SK-N-SH (cell line): ENCODE measurements around the gene OTUD7B. TPM values are rescaled to one million over a fixed set of nuclear protein-coding genes. Genes with fewer than 3 reads are reported as not detected.

Source experiments
- CTCF ChIA-PET: fragments of 300-600, 350-600 bp; formaldehyde crosslinking; extraction: SDS; loops from one replicate; lab custom pipeline; 2021; lab: Yijun Ruan, JAX
- POLR2A ChIA-PET: fragments of 350-600 bp; sonication (Branson Sonifier 250); formaldehyde crosslinking; extraction: SDS; loops from one replicate; lab custom pipeline; 2020; ENCODE audit warnings: antibody characterized with exemption, inconsistent platforms; lab: Yijun Ruan, JAX
- DNase-seq: peaks from one replicate; pipeline ENCODE4 v3.0.0; 2012
- H2AFZ ChIP-seq: fragments of 200-600 bp; sonication (generic); 2 replicates; pipeline ENCODE4 v1.8.1; 2016; ENCODE audit warnings: antibody characterized with exemption, mild to moderate bottlenecking, low read depth
- H3F3A ChIP-seq: fragments of 200-600 bp; sonication (generic); replicated peaks from 2 replicates; pipeline ENCODE3; 2016; ENCODE audit warnings: antibody characterized with exemption, mild to moderate bottlenecking; ENCODE audit not compliant: insufficient read depth
- H3K27ac ChIP-seq, 2 experiments: fragments of 200-500 bp in 1 of 2; fragments of 200-600 bp in 1 of 2; sonication (Bioruptor generic) in 1 of 2; sonication (generic), shearing (Covaris generic) in 1 of 2; 2 replicates each; pipeline versions ENCODE4 v1.5.1 to v1.6.1; 2014 to 2016; ENCODE audit warnings: low read depth in 2 of 2, inconsistent platforms in 1 of 2, low read length in 1 of 2, mild to moderate bottlenecking in 1 of 2, mixed read lengths in 1 of 2
- H3K27me3 ChIP-seq: fragments of 200-600 bp; sonication (generic), shearing (Covaris generic); 2 replicates; pipeline ENCODE4 v1.6.1; 2016; ENCODE audit warnings: mixed run types; ENCODE audit not compliant: insufficient read depth
- H3K36me3 ChIP-seq, 2 experiments: fragments of 200-500 bp in 1 of 2; fragments of 200-600 bp in 1 of 2; sonication (Bioruptor generic) in 1 of 2; sonication (generic) in 1 of 2; replicated peaks in 1 of 2; 2 replicates each; pipeline versions ENCODE3 to v1.5.1; 2014 to 2016; ENCODE audit warnings: low read length in 1 of 2, mild to moderate bottlenecking in 1 of 2; ENCODE audit not compliant: insufficient read depth in 2 of 2, control insufficient read depth in 1 of 2
- H3K4me1 ChIP-seq, 2 experiments: fragments of 200-500 bp in 1 of 2; fragments of 200-600 bp in 1 of 2; sonication (Bioruptor generic) in 1 of 2; sonication (generic), shearing (Covaris generic) in 1 of 2; 2 replicates each; pipeline versions ENCODE4 v1.5.1 to v1.6.1; 2014 to 2016; ENCODE audit warnings: low read depth in 1 of 2, low read length in 1 of 2, mixed run types in 1 of 2; ENCODE audit not compliant: insufficient read depth in 2 of 2, control insufficient read depth in 1 of 2
- H3K4me2 ChIP-seq: fragments of 200-600 bp; sonication (generic), shearing (Covaris generic); 2 replicates; pipeline ENCODE4 v1.6.1; 2017; ENCODE audit warnings: mixed run types
- H3K4me3 ChIP-seq, 2 experiments: fragments of 200-500 bp in 1 of 2; fragments of 200-600 bp in 1 of 2; sonication (Bioruptor generic) in 1 of 2; sonication (generic), shearing (Covaris generic) in 1 of 2; 2 replicates each; pipeline versions ENCODE4 v1.5.1 to v1.8.1; 2014 to 2016; ENCODE audit warnings: low read depth in 2 of 2, inconsistent platforms in 1 of 2, low read length in 1 of 2, mild to moderate bottlenecking in 1 of 2, mixed read lengths in 1 of 2, moderate library complexity in 1 of 2
- H3K79me2 ChIP-seq: fragments of 200-600 bp; sonication (generic); 2 replicates; pipeline ENCODE4 v1.8.1; 2017; ENCODE audit warnings: mild to moderate bottlenecking; ENCODE audit not compliant: insufficient read depth
- H3K9ac ChIP-seq: fragments of 200-600 bp; sonication (generic); 2 replicates; pipeline ENCODE4 v1.6.1; 2017; ENCODE audit warnings: mixed run types
- H3K9me2 ChIP-seq: fragments of 200-600 bp; sonication (generic); 2 replicates; pipeline ENCODE4 v1.6.1; 2017; ENCODE audit warnings: mixed run types
- H3K9me3 ChIP-seq: fragments of 200-600 bp; sonication (generic); 2 replicates; pipeline ENCODE4 v1.6.1; 2017; ENCODE audit warnings: mixed run types, mild to moderate bottlenecking, moderate library complexity
- H4K20me1 ChIP-seq: fragments of 200-600 bp; sonication (generic); 2 replicates; pipeline ENCODE4 v1.6.1; 2017; ENCODE audit warnings: mild to moderate bottlenecking, mixed run types; ENCODE audit not compliant: insufficient read depth
- CHD2 ChIP-seq: fragments of 150-350 bp; IDR thresholded peaks from 2 replicates; pipeline ENCODE4 v1.6.1; 2018; ENCODE audit warnings: low read length; ENCODE audit not compliant: partially characterized antibody
- ELF1 ChIP-seq: IDR thresholded peaks from 2 replicates; pipeline ENCODE4 v1.4.0; 2012
- EP300 ChIP-seq, 2 experiments: IDR thresholded peaks; 2 replicates each; pipeline versions ENCODE4 v1.4.0 to v1.6.1; 2012; ENCODE audit warnings: borderline replicate concordance in 1 of 2, low read depth in 1 of 2, low read length in 1 of 2
- FOSL2 ChIP-seq: IDR thresholded peaks from 2 replicates; pipeline ENCODE4 v1.4.0; 2012; ENCODE audit warnings: low read depth, mild to moderate bottlenecking, moderate library complexity, borderline replicate concordance
- FOXJ3 ChIP-seq: sonication (generic); formaldehyde crosslinking; IDR thresholded peaks from 2 replicates; pipeline ENCODE4 v1.5.1; 2020; ENCODE audit warnings: mild to moderate bottlenecking, missing genetic modification reagents
- FOXM1 ChIP-seq: IDR thresholded peaks from 2 replicates; pipeline ENCODE4 v1.4.0; 2012; ENCODE audit warnings: low read depth, mild to moderate bottlenecking
- GABPA ChIP-seq: IDR thresholded peaks from 2 replicates; pipeline ENCODE4 v1.4.0; 2012; ENCODE audit warnings: low read depth, mild to moderate bottlenecking
- IRF3 ChIP-seq: fragments of 150-350 bp; IDR thresholded peaks from 2 replicates; pipeline ENCODE4 v1.6.1; 2016; ENCODE audit warnings: mild to moderate bottlenecking, low read depth, low read length
- JUND ChIP-seq: IDR thresholded peaks from 2 replicates; pipeline ENCODE4 v1.4.0; 2012
- MEF2A ChIP-seq: IDR thresholded peaks from 2 replicates; pipeline ENCODE4 v1.4.0; 2012; ENCODE audit warnings: low read depth, borderline replicate concordance
- MXI1 ChIP-seq: IDR thresholded peaks from 2 replicates; pipeline ENCODE4 v1.6.1; 2012; ENCODE audit warnings: mild to moderate bottlenecking, low read depth, low read length, improper control_type of control experiment
- NFIC ChIP-seq: IDR thresholded peaks from 2 replicates; pipeline ENCODE4 v1.4.0; 2012; ENCODE audit warnings: borderline replicate concordance
- NRF1 ChIP-seq: IDR thresholded peaks from 2 replicates; pipeline ENCODE4 v1.6.1; 2012; ENCODE audit warnings: low read depth, mild to moderate bottlenecking, low read length
- PBX3 ChIP-seq: IDR thresholded peaks from 2 replicates; pipeline ENCODE4; 2012
- RAD21 ChIP-seq: IDR thresholded peaks from 2 replicates; pipeline ENCODE4 v1.6.1; 2012; ENCODE audit warnings: mild to moderate bottlenecking, low read length
- REST ChIP-seq: IDR thresholded peaks from 2 replicates; pipeline ENCODE4 v1.6.1; 2012; ENCODE audit warnings: mild to moderate bottlenecking, low read depth, low read length, moderate library complexity
- RFX5 ChIP-seq: IDR thresholded peaks from 2 replicates; pipeline ENCODE4 v1.6.1; 2012; ENCODE audit warnings: mild to moderate bottlenecking, improper control_type of control experiment, low read length
- RXRA ChIP-seq: IDR thresholded peaks from 2 replicates; pipeline ENCODE4 v1.4.0; 2012; ENCODE audit warnings: low read depth, mild to moderate bottlenecking, borderline replicate concordance
- SMC3 ChIP-seq: IDR thresholded peaks from 2 replicates; pipeline ENCODE4 v1.6.1; 2012; ENCODE audit warnings: low read depth, low read length, improper control_type of control experiment
- TAF1 ChIP-seq: IDR thresholded peaks from 2 replicates; pipeline ENCODE4 v1.6.1; 2012; ENCODE audit warnings: low read depth, mild to moderate bottlenecking, low read length, moderate library complexity, borderline replicate concordance
- TEAD4 ChIP-seq: IDR thresholded peaks from 2 replicates; pipeline ENCODE4 v1.4.0; 2012; ENCODE audit warnings: mild to moderate bottlenecking, borderline replicate concordance; ENCODE audit not compliant: insufficient read depth
- USF1 ChIP-seq: IDR thresholded peaks from 2 replicates; pipeline ENCODE4 v1.4.0; 2012; ENCODE audit warnings: low read depth, borderline replicate concordance
- ZBTB33 ChIP-seq: IDR thresholded peaks from 2 replicates; pipeline ENCODE4 v1.4.0; 2012; ENCODE audit warnings: low read depth, borderline replicate concordance
- WGBS: methylation state at CpG from one replicate; pipeline ENCODE4 v1.1.6; 2017; ENCODE audit warnings: low lambda C conversion rate; 5-methylcytosine and 5-hydroxymethylcytosine counted together
- polyA plus RNA-seq, 3 experiments: library from polyadenylated mRNA; depleted of rRNA; stranded (reverse); fragments of >200 nt; gene quantifications; 2 replicates each; pipeline ENCODE4 v1.2.3, GENCODE V29; 2012

OTUD7B gene
- polyA plus RNA-seq, 1 of the 3 experiments (the other 2 are of a cell fraction): 4.2 TPM

GRCh38 chr1:149993764-149994163 lies 16.8 kb downstream of the OTUD7B start (continued):
- TF ChIP-seq ZBTB33 (no peak), MXI1 (no peak), MEF2A (no peak), RXRA (no peak)

GRCh38 chr1:149993181-149993580 lies 17.3 kb downstream of the OTUD7B start:
- Histone ChIP-seq H3K27ac (peak overlapping the region; percentile 63 to 72), H2AFZ (no peak overlapping the region), H4K20me1 (peaks cover 50% of the 10 kb centered on the region), H3F3A (peaks cover 25% of the 10 kb centered on the region), H3K36me3 (peaks cover 11 to 19% of the 10 kb centered on the region in 2 experiments), H3K4me2 (0 out of 2 replicates have a peak overlapping the region, but pooled peaks have one; percentile 1), H3K9me3 (no peaks in the 10 kb centered on the region), H3K4me3 (no peak overlapping the region), H3K9me2 (no peaks in the 10 kb centered on the region), H3K4me1 (peaks cover 11 to 23% of the 10 kb centered on the region in 2 experiments), H3K79me2 (peaks cover 100% of the 10 kb centered on the region), H3K9ac (no peak overlapping the region), H3K27me3 (no peaks in the 10 kb centered on the region)
- POLR2A ChIA-PET: no interaction called here
- no peak for DNase-seq
- CTCF ChIA-PET: interaction anchor here (1.0 kb wide), 1 partner anchor 31 kb away, joined by 5 read pairs; no protein-coding TSS in a partner anchor
- WGBS: 23% methylated on average over 1 of the region's 1 CpG
- TF ChIP-seq USF1: no peak
- 0 out of 2 replicates have a peak, but pooled peaks have one; percentile 37 for TF ChIP-seq RXRA
- TF ChIP-seq GABPA: no peak
- TF ChIP-seq JUND: peak; percentile 63
- peak; percentile 95 for TF ChIP-seq NFIC
- TF ChIP-seq NRF1: no peak
- peak; percentile 76; the same call in 1 of the 2 replicates for TF ChIP-seq TEAD4
- no peak for TF ChIP-seq ELF1
- no peak for TF ChIP-seq RFX5
- 0 out of 2 replicates have a peak, but pooled peaks have one; percentile 12 for TF ChIP-seq REST
- peak; percentile 91 for TF ChIP-seq PBX3
- no peak for TF ChIP-seq SMC3
- TF ChIP-seq EP300 (IDR thresholded peaks at IDR 0.05; ENCODE audit: borderline replicate concordance in 1 of 2, low read depth in 1 of 2, low read length in 1 of 2): peak; percentile 4 to 68; a peak in 2 of 4 replicates
- peak; percentile 16; the same call in 1 of the 2 replicates for TF ChIP-seq TAF1
- TF ChIP-seq RAD21: no peak
- TF ChIP-seq CHD2: no peak
- no peak for TF ChIP-seq IRF3
- no peak for TF ChIP-seq FOXJ3 (CRISPR knock-in tag)
- peak; percentile 40 for TF ChIP-seq FOSL2
- TF ChIP-seq MXI1: no peak
- TF ChIP-seq FOXM1: peak; percentile 72; the same call in 1 of the 2 replicates
